ENCODE measurements around the gene SLC7A7.
"Not testable (repeated sequence)": the region's sequence is repeated elsewhere in the genome, so short reads cannot be mapped to it uniquely, and the experiment has no call there.

SLC7A7 gene

GRCh38 chr14:22814941-22815713, at the start of gene SLC7A7:
Gene SLC7A7 (minus strand): TSS chr14:22815435. CDS start chr14:22813398, 2,037 bp downstream.
- DNase-seq = no peak

GRCh38 chr14:22864979-22865378, 49.7 kb upstream of the SLC7A7 start:
- no peak for DNase-seq

- no peak for DNase-seq
Observed at GRCh38 chr14:22861651-22862050, 46.4 kb upstream of the SLC7A7 start.

GRCh38 chr14:22860377-22860776, 45.1 kb upstream of the SLC7A7 start:
- not testable (repeated sequence) for DNase-seq

GRCh38 chr14:22856428-22856827, 41.2 kb upstream of the SLC7A7 start:
- no peak for DNase-seq

GRCh38 chr14:22854963-22855724, 39.9 kb upstream of the SLC7A7 start:
- no peak for DNase-seq

GRCh38 chr14:22854296-22854695, 39.1 kb upstream of the SLC7A7 start:
- not testable (repeated sequence) for DNase-seq

GRCh38 chr14:22852940-22853767, 37.9 kb upstream of the SLC7A7 start:
- peak; percentile 100 for DNase-seq

- no peak for DNase-seq
Observed at GRCh38 chr14:22852599-22852939, 37.3 kb upstream of the SLC7A7 start.

- DNase-seq = not testable (repeated sequence)
Observed at GRCh38 chr14:22852178-22852577, 36.9 kb upstream of the SLC7A7 start.

- peak; percentile 49 for DNase-seq
Observed at GRCh38 chr14:22850944-22851764, 35.9 kb upstream of the SLC7A7 start.

GRCh38 chr14:22849212-22849819, 34.1 kb upstream of the SLC7A7 start:
- DNase-seq = no peak

- DNase-seq = no peak
Observed at GRCh38 chr14:22848351-22849164, 33.3 kb upstream of the SLC7A7 start.

GRCh38 chr14:22847661-22848341, 32.6 kb upstream of the SLC7A7 start:
- DNase-seq = no peak

GRCh38 chr14:22846811-22847307, 31.6 kb upstream of the SLC7A7 start:
- no peak for DNase-seq

GRCh38 chr14:22845821-22846625, 30.8 kb upstream of the SLC7A7 start:
- no peak for DNase-seq

- no peak for DNase-seq
Observed at GRCh38 chr14:22845103-22845394, 29.8 kb upstream of the SLC7A7 start.

GRCh38 chr14:22844221-22845102, 29.2 kb upstream of the SLC7A7 start:
- no peak for DNase-seq

All from stimulated activated CD8-positive, alpha-beta memory T cell treated with anti-CD3 and anti-CD28 coated beads, Interleukin-4, amount 100 ng/mL, for 48 hours (primary cell).